ENCODE results near the gene SPC24. TPM values are rescaled to one million over a fixed set of nuclear protein-coding genes. Genes with fewer than 3 reads are reported as not detected.

SPC24 gene
- total RNA-seq, 1 donor from 2014 or later: 3.2 TPM

- Histone ChIP-seq H3K9ac (ENCODE audit: low read length) (peak overlapping the region; percentile 6), H3K27me3 (ENCODE audit: insufficient read depth, low read length) (no peaks in the 10 kb centered on the region), H3K27ac (ENCODE audit: low read depth, low read length) (peak overlapping the region; percentile 86), H4K20me1 (ENCODE audit: insufficient read depth, low read length) (peaks cover 87% of the 10 kb centered on the region), H3K79me2 (ENCODE audit: insufficient read depth, low read length) (peaks cover 86% of the 10 kb centered on the region), H3K36me3 (ENCODE audit: insufficient read depth, low read length) (peaks cover 26% of the 10 kb centered on the region), H3K4me3 (ENCODE audit: insufficient read depth, low read depth, low read length) (no peak overlapping the region), H2AFZ (ENCODE audit: low read depth, low read length) (no peak overlapping the region), H3K4me2 (ENCODE audit: low read length) (peak overlapping the region; percentile 78), H3K4me1 (ENCODE audit: insufficient read depth, low read length) (peaks cover 39% of the 10 kb centered on the region), H3K9me3 (ENCODE audit: insufficient read depth, low read depth, low read length) (no peaks in the 10 kb centered on the region)
- FAIRE-seq (no peak), DNase-seq (ENCODE audit: low read depth) (peak; percentile 75)
- Mint-ChIP-seq H3K36me3 (ENCODE audit: low read depth, unreplicated experiment) (peaks cover 19% of the 10 kb centered on the region), H3K4me1 (ENCODE audit: low read depth, unreplicated experiment) (peaks cover 23% of the 10 kb centered on the region), H3K4me3 (ENCODE audit: unreplicated experiment) (no peak overlapping the region), H3K27ac (ENCODE audit: unreplicated experiment) (no peak overlapping the region), H3K9me3 (ENCODE audit: unreplicated experiment) (no peaks in the 10 kb centered on the region), H3K27me3 (ENCODE audit: low read depth, unreplicated experiment) (no peaks in the 10 kb centered on the region)
- no peak for TF ChIP-seq CTCF (IDR thresholded peaks at IDR 0.05; ENCODE audit: insufficient read depth, low read depth, low read length)
- TF ChIP-seq EZH2 (IDR thresholded peaks at IDR 0.05; ENCODE audit: insufficient read depth, low read length): no peak
Measured at GRCh38 chr19:11096210-11096841, 59.3 kb downstream of the SPC24 start.

Small RNA genes lying within 50 kb of the gene (microRNA-seq; reads per million reads assigned to microRNA genes)
- gene MIR6886: 17.5 reads per million, percentile 44 among the genes with 10 or more reads in this experiment

Other genes starting within 250 kb of the SPC24 start
- gene YIPF2, start 227.1 kb downstream of the SPC24 start, total RNA-seq: 69.5 and 76.7 TPM in 2 replicates
- gene TIMM29, start 227.0 kb downstream of the SPC24 start, total RNA-seq: 28.9 and 31.7 TPM in 2 replicates
- 137 and 159 TPM in 2 replicates for gene SMARCA4, start 194.8 kb downstream of the SPC24 start, total RNA-seq
- gene LDLR, start 66.3 kb downstream of the SPC24 start, total RNA-seq: 120 and 153 TPM in 2 replicates
- 50.3 and 55.2 TPM in 2 replicates for gene KANK2, start 41.8 kb upstream of the SPC24 start, total RNA-seq
- not detected in 2 replicates for gene ANGPTL8, start 83.8 kb upstream of the SPC24 start, total RNA-seq
- gene DOCK6, start 106.7 kb upstream of the SPC24 start, total RNA-seq: 38.3 and 48.2 TPM in 2 replicates
- gene TSPAN16, start 140.4 kb upstream of the SPC24 start, total RNA-seq: not detected in 2 replicates
- 8.0 and 14.4 TPM in 2 replicates for gene RAB3D, start 183.9 kb upstream of the SPC24 start, total RNA-seq
- 45.0 and 46.0 TPM in 2 replicates for gene TMEM205, start 190.5 kb upstream of the SPC24 start, total RNA-seq
- 11.8 and 14.8 TPM in 2 replicates for gene CCDC159, start 190.7 kb upstream of the SPC24 start, total RNA-seq
- gene PLPPR2, start 199.7 kb upstream of the SPC24 start, total RNA-seq: 37.8 and 46.6 TPM in 2 replicates
- 1.7 and 1.8 TPM in 2 replicates for gene SWSAP1, start 218.9 kb upstream of the SPC24 start, total RNA-seq
- gene EPOR, start 228.5 kb upstream of the SPC24 start, total RNA-seq: 4.4 and 4.7 TPM in 2 replicates